Esophagus squamous epithelium (tissue), 4 donors: ENCODE measurements around the gene BNIP3. TPM values are rescaled to one million over a fixed set of nuclear protein-coding genes. Genes with fewer than 3 reads are reported as not detected.

Experiments used
- total RNA-seq, 4 donors: library from RNA; depleted of rRNA; stranded (reverse); fragments of >200 nt; gene quantifications; one replicate each; pipeline ENCODE4 v1.1.0, GENCODE V29; 2016

The BNIP3 gene
- total RNA-seq, 4 donors from 2014 or later = 35.2 to 83.8 (median 73.9) TPM

Other genes with a start within 250 kb of the BNIP3 start
- gene PPP2R2D, start 80.9 kb downstream of the BNIP3 start, total RNA-seq = 10 to 100 TPM; 18.6 to 27.5 (median 22.1) TPM
- under 1 TPM in 3 of 4 donors, not detected in 1; 0.04 to 0.19 (median 0.13) TPM for gene JAKMIP3, start 84.0 kb upstream of the BNIP3 start, total RNA-seq
- gene DPYSL4, start 205.0 kb upstream of the BNIP3 start, total RNA-seq = 1 to 10 TPM in 1 of 4 donors, under 1 TPM in 1, not detected in 2; 0.95 to 1.6 TPM